GM19023 (cell line): ENCODE measurements around the gene CYSTM1.

ENCODE experiments used
- ATAC-seq: cut with Tn5 transposase; IDR thresholded peaks from one replicate; pipeline ENCODE4 v1.9.1; 2021; ENCODE audit warnings: mild to moderate bottlenecking, moderate library complexity; ENCODE audit not compliant: unreplicated experiment

CYSTM1 gene

GRCh38 chr5:140174465-140175366, at the start of gene CYSTM1:
Gene CYSTM1, plus strand, starts transcription at chr5:140175188. Its CDS starts 19,278 bp downstream, at chr5:140194466.
- ATAC-seq, result peak; percentile 93

- no peak for ATAC-seq
Measured at GRCh38 chr5:140125637-140126036, 49.4 kb upstream of the CYSTM1 start, which contains the start of gene IGIP. Gene IGIP, plus strand, starts transcription at chr5:140125937. Its CDS starts 2,540 bp downstream, at chr5:140128477.

- ATAC-seq, result no peak
Measured at GRCh38 chr5:140126315-140127012, 48.5 kb upstream of the CYSTM1 start.

- ATAC-seq, result no peak
Measured at GRCh38 chr5:140128376-140128775, 46.6 kb upstream of the CYSTM1 start.

GRCh38 chr5:140130949-140131733, 43.8 kb upstream of the CYSTM1 start:
- no peak for ATAC-seq

GRCh38 chr5:140131967-140132409, 43.0 kb upstream of the CYSTM1 start:
- no peak for ATAC-seq

GRCh38 chr5:140133514-140134167, 41.3 kb upstream of the CYSTM1 start:
- ATAC-seq, result no peak

GRCh38 chr5:140134277-140134935, 40.6 kb upstream of the CYSTM1 start:
- ATAC-seq, result no peak

GRCh38 chr5:140135127-140135526, 39.9 kb upstream of the CYSTM1 start:
- ATAC-seq, result no peak

GRCh38 chr5:140136624-140137023, 38.4 kb upstream of the CYSTM1 start:
- no peak for ATAC-seq

- ATAC-seq, result no peak
Measured at GRCh38 chr5:140140435-140140834, 34.6 kb upstream of the CYSTM1 start.

- no peak for ATAC-seq
Measured at GRCh38 chr5:140141241-140141640, 33.7 kb upstream of the CYSTM1 start.

GRCh38 chr5:140142246-140142645, 32.7 kb upstream of the CYSTM1 start:
- ATAC-seq, result no peak

GRCh38 chr5:140142856-140143255, 32.1 kb upstream of the CYSTM1 start:
- no peak for ATAC-seq

- ATAC-seq, result peak; percentile 8
Measured at GRCh38 chr5:140143521-140144258, 31.3 kb upstream of the CYSTM1 start.

GRCh38 chr5:140145256-140145655, 29.7 kb upstream of the CYSTM1 start:
- ATAC-seq, result no peak

GRCh38 chr5:140145818-140146522, 29.0 kb upstream of the CYSTM1 start:
- peak; percentile 66 for ATAC-seq

GRCh38 chr5:140146523-140146842, 28.5 kb upstream of the CYSTM1 start:
- ATAC-seq, result no peak

GRCh38 chr5:140147460-140147859, 27.5 kb upstream of the CYSTM1 start:
- ATAC-seq, result no peak
